Activated CD4-positive, CD25-positive, alpha-beta regulatory T cell treated with anti-CD3 and anti-CD28 coated beads, Interleukin-2, amount 50 U/mL, for 72 hours (primary cell): Measurements from ENCODE around the gene SRPK2.
"Not testable (repeated sequence)": the region's sequence is repeated elsewhere in the genome, so short reads cannot be mapped to it uniquely, and the experiment has no call there.

ENCODE experiments used
- DNase-seq: peaks from one replicate; pipeline ENCODE4 v3.0.0; 2021

Gene SRPK2

DNA sequence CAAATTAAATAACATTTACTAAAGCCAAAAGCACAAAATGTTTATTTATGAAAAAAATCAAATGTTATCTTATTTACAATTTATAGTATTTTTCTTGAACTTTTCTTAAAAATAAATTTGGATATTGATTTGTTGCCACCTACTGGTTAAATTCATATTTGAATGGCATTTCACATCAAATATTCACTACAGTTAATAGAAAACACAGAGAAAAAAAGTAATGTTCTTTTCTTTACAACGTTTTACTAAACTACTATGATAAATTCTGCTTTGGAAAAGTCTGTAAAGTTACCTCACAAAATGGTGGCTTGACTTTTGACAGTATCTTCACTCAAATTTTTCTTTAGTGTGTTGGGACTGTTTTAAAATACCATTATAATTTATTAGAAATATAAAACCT, 52.7 kb downstream of the SRPK2 start:
- DNase-seq: no peak

GRCh38 chr7:105332661-105333060, 56.1 kb downstream of the SRPK2 start:
- DNase-seq: not testable (repeated sequence)

DNA sequence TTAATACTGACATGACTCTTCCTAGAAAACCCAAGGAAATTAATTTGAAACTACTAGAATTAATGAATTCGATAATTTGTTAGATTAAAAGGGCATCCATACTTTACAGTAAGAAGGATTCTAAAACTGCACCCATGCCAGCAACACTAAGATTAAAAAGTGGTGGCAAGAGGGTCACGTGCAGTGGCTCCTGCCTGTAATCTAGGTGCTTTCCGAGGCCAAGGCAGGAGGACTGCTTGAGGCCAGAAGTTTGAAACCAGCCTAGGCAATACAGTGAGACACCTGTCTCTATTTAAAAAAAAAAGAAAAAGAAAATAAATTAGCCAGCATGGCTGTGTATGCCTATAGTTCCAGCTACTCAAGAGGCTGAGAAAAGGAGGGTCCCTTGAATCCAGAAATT, 58.2 kb downstream of the SRPK2 start:
- no peak for DNase-seq

GRCh38 chr7:105327201-105327600, 61.5 kb downstream of the SRPK2 start:
- DNase-seq: no peak

DNA sequence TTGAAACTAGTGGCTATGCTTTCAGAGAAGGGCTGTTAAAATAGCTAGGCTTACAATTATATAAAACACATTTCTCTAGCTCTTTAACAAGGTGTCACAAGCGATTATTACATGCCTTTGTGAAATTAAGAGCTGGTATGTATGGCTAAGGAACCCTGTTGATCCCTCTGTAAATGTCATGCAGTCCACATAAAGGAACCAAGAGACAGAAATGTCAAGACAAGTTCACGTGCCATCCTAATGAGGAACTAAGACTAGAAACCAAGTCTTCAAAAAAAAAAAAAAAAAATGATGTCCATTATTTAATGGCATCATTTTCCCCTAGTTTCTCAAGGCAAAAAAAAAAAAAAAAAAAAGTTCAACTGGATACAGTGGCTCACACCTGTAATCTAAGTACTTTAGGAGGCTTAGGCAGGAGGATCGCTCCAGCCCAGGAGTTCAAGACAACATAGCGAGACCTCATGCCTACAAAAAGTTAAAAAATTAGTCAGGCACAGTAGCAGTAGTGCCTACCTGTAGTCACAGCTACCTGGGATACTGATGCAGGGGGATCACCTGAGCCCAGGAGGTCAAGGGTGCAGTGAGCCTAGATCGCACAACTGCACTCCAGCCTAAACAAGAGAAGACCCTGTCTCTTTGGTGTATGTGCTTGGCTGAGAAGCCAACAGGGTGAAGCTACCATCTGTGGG, 63.4 kb downstream of the SRPK2 start:
- DNase-seq: no peak

- DNase-seq: not testable (repeated sequence)
These were observed 64.1 kb downstream of the SRPK2 start for GRCh38 chr7:105324606-105325005.

DNA sequence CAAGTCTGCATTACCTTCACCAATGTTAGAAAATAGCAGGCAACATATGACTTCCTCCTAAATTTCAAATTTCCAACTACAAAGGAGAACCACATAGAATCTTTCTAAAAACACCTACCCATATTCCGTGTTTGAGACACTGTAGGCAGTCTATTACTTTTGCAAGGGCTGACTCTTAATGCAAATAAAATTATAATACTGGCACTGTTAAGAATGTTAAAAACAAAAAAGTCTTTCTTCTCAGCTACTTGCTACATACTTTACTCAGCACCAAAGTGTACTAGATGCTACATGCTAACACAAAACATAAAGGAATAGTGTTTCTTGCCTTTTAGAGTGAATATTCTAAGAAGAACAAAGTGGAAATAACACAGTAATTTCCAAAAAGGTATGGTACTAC, 65.4 kb downstream of the SRPK2 start:
- no peak for DNase-seq

DNA sequence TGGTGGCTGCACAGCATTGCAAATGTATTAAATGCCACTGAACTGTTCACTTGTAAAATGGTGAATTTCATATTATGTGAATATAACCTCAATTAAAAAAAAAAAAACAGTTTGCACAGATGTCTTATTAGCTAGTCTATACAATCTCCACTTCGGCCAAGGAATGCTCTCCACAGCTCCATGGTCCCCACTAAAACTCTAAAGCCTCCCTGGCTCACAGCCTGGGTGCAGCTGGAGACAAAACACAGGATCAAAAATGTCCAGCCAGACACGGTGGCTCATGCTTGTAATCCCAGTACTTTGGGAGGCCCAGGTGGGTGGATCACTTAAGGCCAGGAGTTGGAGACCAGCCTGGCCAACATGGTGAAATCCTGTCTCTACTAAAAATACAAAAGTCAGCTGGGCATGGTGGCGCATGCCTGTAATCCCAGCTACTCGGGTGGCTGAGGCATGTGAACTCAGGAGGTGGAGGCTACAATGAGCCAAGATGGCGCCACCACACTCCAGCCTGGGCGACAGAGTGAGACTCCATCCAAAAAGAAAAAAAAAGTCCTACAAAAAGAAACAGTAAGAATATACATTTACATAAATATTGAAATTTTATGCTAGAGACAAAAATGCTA, 66.0 kb downstream of the SRPK2 start:
- DNase-seq: no peak

DNA sequence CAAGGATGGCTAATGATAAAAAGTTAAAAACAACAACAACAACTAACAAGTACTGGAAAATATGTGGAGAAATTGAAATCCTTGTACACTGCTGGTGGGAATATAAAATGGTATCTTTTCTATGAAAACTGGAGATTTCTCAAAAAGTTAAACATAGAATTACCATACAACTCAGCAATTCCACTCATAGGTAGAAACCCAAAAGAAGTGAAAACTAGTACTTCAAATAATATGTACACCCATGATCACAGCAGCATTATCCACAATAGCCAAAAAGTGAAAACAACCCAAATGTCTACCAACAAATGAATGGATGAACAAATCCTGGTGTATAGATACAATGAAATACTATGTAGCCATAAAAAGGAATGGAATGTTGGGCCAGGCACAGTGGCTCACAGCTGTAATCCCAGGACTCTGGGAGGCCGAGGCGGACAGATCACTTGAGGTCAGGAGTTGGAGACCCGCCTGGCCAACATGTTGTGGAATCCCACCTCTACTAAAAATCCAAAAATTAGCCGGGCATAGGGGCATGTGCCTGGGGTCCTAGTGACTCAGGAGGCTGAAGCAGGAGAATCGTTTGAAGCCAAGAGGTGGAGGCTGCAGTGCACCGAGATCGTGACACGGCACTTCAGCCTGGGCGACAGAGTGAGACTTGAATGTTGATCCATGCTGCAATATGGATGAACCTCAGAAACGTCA, 66.8 kb downstream of the SRPK2 start:
- DNase-seq: no peak

DNA sequence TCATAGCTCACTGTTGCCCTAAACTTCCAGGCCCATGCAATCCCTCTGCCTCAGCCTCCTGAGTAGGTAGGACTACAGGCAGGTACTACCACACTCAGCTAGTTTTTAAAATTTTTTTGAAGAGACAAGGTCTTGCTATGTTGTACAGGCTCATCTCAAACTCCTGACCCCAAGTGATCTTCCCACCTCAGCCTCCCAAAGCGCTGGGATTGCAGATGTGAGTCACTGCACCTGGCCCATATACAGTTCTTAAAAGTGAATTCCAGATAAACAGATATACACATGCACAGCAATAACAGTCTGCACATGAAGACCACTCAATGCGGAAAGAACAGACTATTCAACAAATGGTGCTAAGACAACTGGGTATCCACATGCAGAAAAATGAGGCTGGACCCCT, 67.8 kb downstream of the SRPK2 start:
- DNase-seq: no peak

DNA sequence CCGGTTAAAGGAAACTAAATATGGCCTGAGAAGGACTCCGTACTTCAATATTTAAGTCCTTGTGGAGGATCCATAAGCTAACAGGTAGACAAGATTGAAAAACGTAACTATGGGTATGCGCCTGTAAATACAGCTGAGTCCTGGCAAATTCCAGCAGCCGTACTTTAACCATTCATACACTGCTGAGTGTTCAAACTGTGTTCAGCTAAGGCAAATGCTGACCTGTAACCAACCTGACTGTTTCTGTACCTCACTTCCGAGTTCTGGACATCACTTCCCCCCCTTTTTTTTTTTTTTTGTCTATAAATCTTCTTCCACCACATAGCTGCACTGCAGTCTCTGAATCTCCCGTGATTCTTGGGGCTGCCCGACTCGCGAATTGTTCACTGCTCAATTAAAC, 69.1 kb downstream of the SRPK2 start:
- no peak for DNase-seq

DNA sequence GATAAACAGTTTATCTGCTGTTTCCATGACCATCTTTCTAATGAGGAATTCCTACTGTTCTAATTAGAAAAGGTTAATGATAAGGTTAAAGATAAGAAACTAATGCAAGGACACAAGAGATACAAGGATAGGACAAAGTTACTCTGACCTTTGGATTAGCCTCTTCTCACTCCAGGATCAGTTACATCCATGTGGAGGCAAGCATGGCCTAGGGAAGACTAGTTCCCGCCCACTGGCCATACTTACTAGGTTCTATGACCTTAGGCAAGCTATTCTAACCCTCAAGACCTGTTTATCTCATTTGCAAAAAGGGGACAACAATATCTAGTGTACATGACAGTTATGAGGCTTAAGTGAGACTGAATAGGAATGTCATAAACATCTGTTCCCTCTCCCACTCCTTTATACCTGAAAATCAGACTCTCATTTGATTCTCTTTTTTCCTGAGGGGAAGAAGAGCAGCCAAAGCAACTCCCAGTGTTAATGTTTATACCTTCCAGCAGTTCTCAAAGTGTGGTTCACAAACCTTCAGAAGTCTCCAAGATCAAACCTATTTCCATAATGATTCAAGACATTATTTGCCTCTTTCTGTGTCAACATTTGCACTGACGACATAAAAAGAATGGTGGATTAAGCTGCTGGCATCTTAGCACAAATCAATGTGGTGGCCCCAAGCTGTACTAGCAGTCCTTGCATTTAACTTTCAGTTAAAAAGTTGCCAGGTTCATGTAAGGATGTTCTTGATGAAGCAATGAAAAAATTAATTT, 72.0 kb downstream of the SRPK2 start:
- DNase-seq: no peak

DNA sequence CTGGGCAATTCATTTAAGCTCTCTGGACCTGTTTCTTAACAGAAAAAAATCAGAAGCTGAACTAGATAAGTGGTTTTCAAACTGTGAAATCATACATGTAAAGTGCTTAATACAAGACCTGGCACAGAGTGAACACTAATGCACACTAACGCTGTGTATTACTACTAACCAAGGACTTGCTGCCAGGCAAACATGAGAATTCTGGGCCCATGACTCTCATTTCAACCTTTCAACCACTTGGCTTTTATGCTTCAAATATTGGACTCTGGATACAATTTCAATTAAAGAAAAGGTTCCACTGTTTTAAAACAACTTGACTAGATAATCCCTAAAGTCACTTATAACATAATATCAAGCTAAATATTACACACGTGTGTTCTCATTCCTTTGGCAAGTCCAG, 73.4 kb downstream of the SRPK2 start:
- DNase-seq: no peak

- DNase-seq: no peak
These were observed 79.2 kb downstream of the SRPK2 start for GRCh38 chr7:105309235-105310169.

DNA sequence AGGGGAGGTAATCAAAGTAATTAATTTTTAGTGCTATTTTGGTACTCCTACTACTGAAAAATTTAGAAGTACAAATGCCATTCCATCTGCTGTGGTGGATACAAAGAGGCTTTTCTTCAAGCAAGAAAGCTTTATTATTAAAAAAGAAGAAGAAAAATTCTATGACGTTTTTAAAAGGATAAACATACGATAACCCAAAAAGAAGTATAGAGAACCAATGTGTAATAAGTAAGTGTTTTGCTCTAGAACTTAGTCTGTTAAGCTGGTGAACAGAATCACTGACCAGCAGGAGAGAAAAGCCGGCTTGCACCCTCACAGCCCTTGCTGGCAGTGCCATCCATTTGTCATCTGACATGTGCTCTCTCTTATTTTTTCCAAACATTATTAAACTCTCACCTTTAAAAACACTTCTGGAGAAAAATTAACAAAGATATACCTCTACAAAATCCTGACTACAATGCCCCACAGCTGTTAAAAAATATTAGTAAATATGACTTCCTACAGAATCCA, 81.5 kb downstream of the SRPK2 start:
- no peak for DNase-seq

GRCh38 chr7:105306298-105306748, 82.4 kb downstream of the SRPK2 start:
- DNase-seq: no peak

- DNase-seq: no peak
These were observed 83.1 kb downstream of the SRPK2 start for GRCh38 chr7:105305633-105306032.

- DNase-seq: no peak
These were observed 84.5 kb downstream of the SRPK2 start for GRCh38 chr7:105304040-105304895.

- not testable (repeated sequence) for DNase-seq
These were observed 88.1 kb downstream of the SRPK2 start for GRCh38 chr7:105300587-105300986.

DNA sequence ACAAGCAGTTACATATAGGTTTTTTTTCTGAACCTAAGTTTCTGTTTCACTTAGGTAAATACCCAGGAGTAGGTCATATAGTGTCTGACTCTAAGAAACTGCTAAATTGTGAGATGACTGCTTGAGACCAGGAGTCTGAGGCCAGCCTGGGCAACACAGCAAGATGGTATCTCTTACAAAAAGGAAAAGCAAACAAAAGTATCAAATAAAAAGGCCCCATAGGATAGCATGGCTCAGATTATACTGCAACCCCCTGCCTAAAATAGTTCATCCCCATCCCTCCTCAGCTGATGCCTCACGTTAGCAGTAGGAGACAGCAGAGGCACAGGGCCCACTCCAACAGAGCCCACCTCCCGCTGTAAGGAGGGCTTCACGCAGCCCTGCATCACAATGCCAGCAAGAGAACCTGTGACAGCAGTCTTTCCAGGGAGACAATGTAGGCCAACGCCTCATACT, 90.3 kb downstream of the SRPK2 start:
- DNase-seq: no peak

DNA sequence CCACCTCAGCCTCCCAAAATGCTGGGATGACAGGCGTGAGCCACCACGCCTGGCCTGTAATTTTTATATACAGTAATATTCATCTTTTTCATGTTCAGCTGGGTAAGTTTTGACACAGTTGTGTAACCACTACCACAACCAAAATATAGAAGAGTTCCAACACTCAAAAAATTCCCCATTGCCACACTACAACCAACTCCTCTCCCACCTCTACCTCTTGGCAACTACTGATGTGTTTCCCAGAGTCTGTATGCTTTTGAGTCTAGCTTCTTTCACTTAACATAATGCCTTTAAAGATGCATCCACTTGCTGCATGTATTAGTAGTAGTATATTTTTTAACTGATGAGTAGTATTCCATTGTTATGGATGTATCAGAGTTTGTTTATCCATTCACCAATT, 90.7 kb downstream of the SRPK2 start:
- no peak for DNase-seq
